ENCODE results near the gene CBLN2. TPM values are rescaled to one million over a fixed set of nuclear protein-coding genes. Genes with fewer than 3 reads are reported as not detected.

CBLN2 gene
- polyA plus RNA-seq, 1 donor (not counting 4 experiments of a cell fraction or from before 2014, with no cell fraction given): not detected

DNA sequence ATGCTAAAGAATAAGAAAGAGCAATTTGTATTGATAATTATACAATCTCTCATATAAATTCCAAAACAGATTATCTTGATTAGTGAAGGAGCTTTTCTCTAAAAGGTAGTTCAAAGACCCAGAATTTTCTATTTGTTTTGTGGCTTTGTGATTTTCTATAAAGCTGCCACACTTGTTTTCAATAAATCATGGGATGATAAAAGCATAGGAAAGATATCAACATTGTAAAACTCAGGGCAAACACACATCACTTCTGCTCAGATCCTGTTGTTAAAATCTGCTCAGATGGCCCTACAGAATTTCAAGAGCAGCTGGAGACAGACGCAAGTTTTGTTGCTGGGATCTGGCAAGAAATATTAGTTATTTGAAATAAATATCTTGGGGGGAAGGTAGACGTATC, 28.8 kb upstream of the CBLN2 start:
- Histone ChIP-seq H3K9me3 (ENCODE audit: control insufficient read depth, low read depth, low read length) (peaks cover 1% of the 10 kb centered on the region), H3K9ac (ENCODE audit: control insufficient read depth, extremely low read depth, insufficient read depth, low read length) (no peak overlapping the region), H3K27me3 (ENCODE audit: control insufficient read depth, extremely low read depth, insufficient read depth, low read length) (no peaks in the 10 kb centered on the region), H3K79me2 (ENCODE audit: control insufficient read depth, insufficient read depth, low read length) (no peaks in the 10 kb centered on the region), H3K27ac (ENCODE audit: control insufficient read depth, insufficient read depth, low read length) (no peak overlapping the region), H4K20me1 (ENCODE audit: control insufficient read depth, extremely low read depth, insufficient read depth, low read length) (no peaks in the 10 kb centered on the region), H3K36me3 (ENCODE audit: control insufficient read depth in 2 of 2, extremely low read depth in 1 of 2, insufficient read depth in 2 of 2, low read length in 2 of 2) (no peaks in the 10 kb centered on the region), H3K4me1 (ENCODE audit: control insufficient read depth, extremely low read depth, insufficient read depth, low read length) (no peaks in the 10 kb centered on the region), H3K9me1 (ENCODE audit: control insufficient read depth, extremely low read depth, insufficient read depth, low read length) (no peaks in the 10 kb centered on the region), H3K4me2 (ENCODE audit: control insufficient read depth, extremely low read depth, insufficient read depth, low read depth, low read length) (no peak overlapping the region), H2AFZ (ENCODE audit: control insufficient read depth, low read length) (no peak overlapping the region), H3K4me3 (ENCODE audit: control insufficient read depth in 2 of 3, extremely low read depth in 1 of 3, insufficient read depth in 2 of 3, low read depth in 1 of 3, low read length in 3 of 3) (no peak overlapping the region)
- DNase-seq (ENCODE audit: low read depth, low spot score) (no peak), FAIRE-seq (no peak)
- TF ChIP-seq CTCF (optimal IDR thresholded peaks at IDR 0.05 in 1 of 3, IDR thresholded peaks at IDR 0.05 in 1 of 3, conservative IDR thresholded peaks at IDR 0.05 in 1 of 3; ENCODE audit: extremely low read depth in 1 of 3, insufficient read depth in 2 of 3, low read length in 3 of 3) (no peak), EZH2 (IDR thresholded peaks at IDR 0.05; ENCODE audit: low read length) (no peak)
- dilution Hi-C loops (cut with MboI; ENCODE audit: extremely low pct_ligation_motif_present, low sequenced_read_pairs): no loop called here

GRCh38 chr18:72566290-72566689, 22.1 kb upstream of the CBLN2 start:
- no peaks in the 10 kb centered on the region for H3K79me2 ChIP-seq (ENCODE audit: control insufficient read depth, insufficient read depth, low read length)
- H3K4me3 ChIP-seq (ENCODE audit: control insufficient read depth in 2 of 3, extremely low read depth in 1 of 3, insufficient read depth in 2 of 3, low read depth in 1 of 3, low read length in 3 of 3): no peak overlapping the region
- H3K4me1 ChIP-seq (ENCODE audit: control insufficient read depth, extremely low read depth, insufficient read depth, low read length): no peaks in the 10 kb centered on the region
- no peak overlapping the region for H3K9ac ChIP-seq (ENCODE audit: control insufficient read depth, extremely low read depth, insufficient read depth, low read length)
- H3K9me3 ChIP-seq (ENCODE audit: control insufficient read depth, low read depth, low read length): peaks cover 3% of the 10 kb centered on the region
- no peaks in the 10 kb centered on the region for H3K27me3 ChIP-seq (ENCODE audit: control insufficient read depth, extremely low read depth, insufficient read depth, low read length)
- DNase-seq (ENCODE audit: low read depth, low spot score) (no peak), FAIRE-seq (no peak)
- no peaks in the 10 kb centered on the region for H3K9me1 ChIP-seq (ENCODE audit: control insufficient read depth, extremely low read depth, insufficient read depth, low read length)
- H3K36me3 ChIP-seq (ENCODE audit: control insufficient read depth in 2 of 2, extremely low read depth in 1 of 2, insufficient read depth in 2 of 2, low read length in 2 of 2): no peaks in the 10 kb centered on the region
- no peaks in the 10 kb centered on the region for H4K20me1 ChIP-seq (ENCODE audit: control insufficient read depth, extremely low read depth, insufficient read depth, low read length)
- TF ChIP-seq EZH2 (IDR thresholded peaks at IDR 0.05; ENCODE audit: low read length) (no peak), CTCF (optimal IDR thresholded peaks at IDR 0.05 in 1 of 3, IDR thresholded peaks at IDR 0.05 in 1 of 3, conservative IDR thresholded peaks at IDR 0.05 in 1 of 3; ENCODE audit: extremely low read depth in 1 of 3, insufficient read depth in 2 of 3, low read length in 3 of 3) (no peak)
- dilution Hi-C loops (cut with MboI; ENCODE audit: extremely low pct_ligation_motif_present, low sequenced_read_pairs): no loop called here
- H3K4me2 ChIP-seq (ENCODE audit: control insufficient read depth, extremely low read depth, insufficient read depth, low read depth, low read length): no peak overlapping the region
- no peak overlapping the region for H3K27ac ChIP-seq (ENCODE audit: control insufficient read depth, insufficient read depth, low read length)
- no peak overlapping the region for H2AFZ ChIP-seq (ENCODE audit: control insufficient read depth, low read length)
